GM19025 (cell line): ENCODE data around the gene PCGF1.
"Not testable (repeated sequence)": the region's sequence is repeated elsewhere in the genome, so short reads cannot be mapped to it uniquely, and the experiment has no call there.

Source experiments
- ATAC-seq: cut with Tn5 transposase; IDR thresholded peaks from one replicate; pipeline ENCODE4 v1.9.1; 2021; ENCODE audit warnings: mild to moderate bottlenecking, low read depth, moderate library complexity; ENCODE audit not compliant: unreplicated experiment

PCGF1 gene

GRCh38 chr2:74501335-74502071 lies 6.0 kb downstream of the PCGF1 start:
- no peak for ATAC-seq

DNA sequence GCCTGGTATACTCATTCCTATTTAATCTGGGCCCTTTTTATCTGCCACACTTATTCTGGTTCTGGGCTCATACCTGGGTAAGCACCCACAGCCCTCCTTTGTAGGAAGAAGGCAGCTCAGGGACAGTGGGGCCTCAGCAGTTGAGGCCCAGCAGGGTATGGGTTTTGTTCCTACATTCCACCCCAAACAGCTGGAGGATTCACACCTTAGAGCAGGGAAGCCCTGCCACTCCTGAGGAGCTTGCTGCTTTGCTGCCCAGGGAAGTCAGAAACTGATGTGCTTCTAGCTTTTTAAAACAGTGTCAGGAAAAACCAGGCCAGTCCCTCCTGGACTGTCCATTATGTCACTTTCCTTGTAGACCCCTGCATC lies 6.9 kb downstream of the PCGF1 start:
- no peak for ATAC-seq

DNA sequence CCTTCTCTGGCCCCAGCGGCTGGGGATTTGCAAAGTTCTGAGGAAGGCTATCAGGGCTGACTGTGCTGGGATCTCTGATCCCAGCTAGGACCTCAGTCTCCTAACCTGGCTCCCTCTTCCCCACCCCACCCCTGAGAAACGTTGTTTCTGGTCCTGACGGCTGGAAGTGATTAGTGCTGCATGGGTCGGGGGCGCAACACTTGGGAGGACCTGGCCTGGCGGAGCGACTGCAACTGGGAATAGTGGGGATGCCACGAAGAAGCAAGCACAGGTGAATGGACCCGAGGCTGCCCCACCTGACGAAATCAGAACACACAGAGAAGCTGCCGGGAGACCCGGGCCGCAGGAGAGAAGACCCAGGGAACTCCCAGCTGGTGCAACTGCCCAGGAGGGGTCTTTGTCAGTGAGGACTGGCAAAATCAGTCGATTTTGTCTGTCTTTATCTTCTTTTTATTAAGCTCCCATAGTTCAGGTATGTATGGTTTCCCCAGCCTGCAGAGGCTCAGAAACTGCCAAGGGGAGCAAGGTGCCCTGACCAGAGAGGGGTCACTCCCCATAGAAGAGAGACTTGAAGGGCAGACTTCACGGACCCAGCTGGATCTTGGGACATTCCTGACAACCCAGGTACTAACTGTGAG lies 7.4 kb downstream of the PCGF1 start:
- no peak for ATAC-seq

DNA sequence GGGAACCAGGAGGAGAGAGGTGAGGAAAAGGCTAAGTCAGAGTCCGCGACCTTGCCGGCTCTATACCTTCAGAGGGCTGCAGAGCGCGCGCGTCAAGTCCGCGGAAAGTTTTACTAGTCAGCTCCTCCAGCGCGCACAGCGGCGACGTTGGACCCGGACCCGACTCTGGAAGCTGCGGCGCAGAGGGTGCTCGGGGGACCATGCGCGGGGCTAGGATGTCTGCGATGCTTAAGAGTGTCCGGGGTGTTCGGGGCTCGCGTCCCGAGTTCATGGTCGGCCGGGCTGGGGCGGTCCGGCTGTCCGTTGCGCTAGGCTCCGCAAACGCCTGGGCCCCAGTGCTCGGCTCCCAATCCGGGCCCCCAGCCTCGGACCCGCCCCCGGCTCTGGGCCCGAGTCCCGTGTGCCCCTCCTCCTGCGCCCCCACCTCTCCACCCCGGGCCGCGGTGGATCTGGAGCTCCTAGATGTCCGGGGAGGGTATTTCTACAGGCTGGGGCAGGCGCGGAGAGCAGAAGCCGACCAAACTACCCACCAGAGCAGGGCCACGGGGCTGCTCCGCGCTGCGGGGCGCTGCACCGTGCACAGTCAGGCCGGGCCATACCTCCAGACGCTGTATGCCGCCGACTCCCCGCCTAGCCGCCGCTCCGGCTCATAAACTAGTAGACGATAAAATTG lies 8.1 kb downstream of the PCGF1 start, which contains the start of gene LBX2:
LBX2 (minus strand) TSS at position 337 of the 673 bp plus-strand sequence; CDS start at position 271, 66 bp downstream.
- no peak for ATAC-seq

- no peak for ATAC-seq
Observed at GRCh38 chr2:74498500-74499266, 8.8 kb downstream of the PCGF1 start.

- ATAC-seq = no peak
Observed at GRCh38 chr2:74497777-74498499, 9.6 kb downstream of the PCGF1 start.

DNA sequence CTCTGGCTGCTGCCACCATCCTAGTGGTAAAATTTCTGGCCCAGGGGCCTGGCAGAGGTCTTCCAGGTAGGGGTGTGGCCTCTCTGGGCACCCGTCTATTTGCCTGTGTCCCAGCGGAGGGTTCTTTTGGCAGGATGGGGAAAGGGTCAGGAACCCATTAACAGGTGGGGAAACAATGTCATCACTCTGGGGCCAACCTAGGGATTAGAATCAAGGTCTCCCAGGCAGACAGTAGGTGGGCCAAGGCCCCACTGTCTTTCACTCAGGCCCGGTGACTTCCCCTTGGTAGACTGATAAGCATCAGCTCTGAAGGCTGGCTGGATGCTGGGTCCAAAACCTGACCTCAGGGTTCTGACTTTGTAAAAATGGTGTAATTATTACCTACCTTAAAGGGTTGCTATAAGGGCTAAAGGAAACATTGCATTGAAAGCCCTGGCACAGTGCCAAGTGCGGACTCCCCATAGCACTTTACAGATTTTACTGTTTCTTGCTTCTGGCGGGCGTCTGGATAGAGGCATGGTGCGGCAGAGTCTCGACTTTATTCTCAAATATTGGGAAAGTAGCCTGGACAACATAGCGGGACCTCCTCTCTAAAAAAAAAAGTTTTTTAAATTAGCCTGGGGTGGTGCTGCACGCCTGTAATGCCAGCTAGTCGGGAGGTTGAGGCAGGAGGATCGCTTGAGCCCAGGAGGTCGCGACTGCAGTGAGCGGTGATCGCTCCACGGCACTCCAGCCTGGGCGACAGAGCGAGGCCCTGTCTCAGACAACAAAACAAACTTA lies 10.3 kb downstream of the PCGF1 start:
- no peak for ATAC-seq

GRCh38 chr2:74495440-74495839 lies 12.1 kb downstream of the PCGF1 start:
- no peak for ATAC-seq

DNA sequence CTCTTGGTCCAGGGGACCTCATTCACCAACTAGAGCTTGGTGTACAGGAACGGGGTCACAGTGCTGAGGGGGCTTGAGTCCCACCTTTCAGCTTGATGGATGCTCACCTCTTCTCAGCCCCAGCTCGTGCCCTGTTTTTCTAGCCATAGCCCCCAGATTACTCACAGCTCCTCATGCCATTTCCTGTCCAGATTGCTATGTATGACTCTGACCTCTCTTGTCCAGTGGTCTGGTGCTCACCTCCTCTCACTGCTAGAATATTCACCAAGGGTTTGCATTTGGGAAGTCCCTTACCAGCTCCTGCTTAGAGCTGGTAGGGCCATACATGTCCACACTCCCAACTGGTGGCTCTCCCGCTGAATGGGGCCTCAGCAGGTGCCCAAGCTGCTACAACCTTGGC lies 13.9 kb downstream of the PCGF1 start:
- no peak for ATAC-seq

DNA sequence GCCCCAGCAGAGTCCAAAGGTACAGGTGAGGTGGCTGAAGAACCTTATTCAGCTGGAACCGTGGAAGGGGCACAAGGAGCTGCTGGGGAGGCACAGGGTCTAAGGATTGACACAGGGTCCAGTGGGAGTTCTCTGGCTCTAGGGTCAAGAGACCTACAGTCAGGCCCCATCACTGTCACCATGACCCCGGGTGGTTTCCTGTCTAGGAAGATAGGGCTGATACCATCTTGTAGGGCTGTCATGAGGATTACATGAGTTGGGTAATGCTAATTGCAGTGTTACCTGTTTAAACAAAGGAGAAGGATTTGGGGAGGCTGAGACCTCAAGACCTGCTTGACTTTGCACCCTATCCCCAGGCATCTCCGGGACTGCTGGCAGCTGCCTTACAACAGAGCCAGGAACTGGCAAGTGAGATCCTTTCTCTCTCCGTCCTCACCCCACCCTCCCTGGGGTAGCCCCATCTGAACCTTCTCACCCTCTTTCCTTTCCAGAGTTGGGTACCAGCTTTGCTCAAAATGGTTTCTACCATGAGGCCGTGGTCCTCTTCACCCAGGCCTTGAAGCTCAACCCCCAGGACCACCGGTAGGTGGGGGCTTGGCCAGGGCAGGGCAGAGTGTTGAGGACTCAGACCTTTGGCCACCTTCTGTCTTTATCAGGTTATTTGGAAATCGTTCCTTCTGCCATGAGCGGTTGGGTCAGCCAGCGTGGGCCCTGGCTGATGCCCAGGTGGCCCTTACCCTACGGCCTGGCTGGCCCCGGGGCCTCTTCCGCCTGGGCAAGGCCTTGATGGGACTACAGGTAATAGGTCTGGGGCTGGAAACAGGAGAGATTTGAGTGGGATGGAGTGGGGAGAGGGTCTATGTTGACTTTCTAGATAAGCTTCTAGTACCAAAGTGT lies 15.6 kb downstream of the PCGF1 start:
- ATAC-seq = no peak

DNA sequence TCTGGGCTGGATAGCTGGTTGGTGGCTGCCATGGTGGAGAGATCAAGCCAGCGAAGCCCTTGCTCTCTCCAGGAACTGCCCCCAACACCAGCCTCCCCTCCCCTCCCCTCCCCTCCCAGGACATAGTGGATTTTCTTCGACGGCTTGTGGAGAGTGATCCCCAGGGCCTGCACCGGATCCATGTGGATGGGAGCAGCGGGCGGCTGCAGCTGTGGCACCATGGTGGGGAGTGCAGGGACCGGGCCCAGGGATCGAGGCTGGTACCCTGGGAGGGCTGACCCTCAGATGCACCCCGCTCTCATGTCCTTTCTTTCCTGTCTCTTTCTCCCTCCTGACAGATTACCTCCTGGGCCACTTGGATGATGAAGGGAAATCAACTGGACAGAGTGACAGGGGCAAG lies 17.6 kb downstream of the PCGF1 start:
- no peak for ATAC-seq

GRCh38 chr2:74488643-74489481 lies 18.6 kb downstream of the PCGF1 start:
- no peak for ATAC-seq

GRCh38 chr2:74486141-74486540 lies 21.4 kb downstream of the PCGF1 start:
- no peak for ATAC-seq

DNA sequence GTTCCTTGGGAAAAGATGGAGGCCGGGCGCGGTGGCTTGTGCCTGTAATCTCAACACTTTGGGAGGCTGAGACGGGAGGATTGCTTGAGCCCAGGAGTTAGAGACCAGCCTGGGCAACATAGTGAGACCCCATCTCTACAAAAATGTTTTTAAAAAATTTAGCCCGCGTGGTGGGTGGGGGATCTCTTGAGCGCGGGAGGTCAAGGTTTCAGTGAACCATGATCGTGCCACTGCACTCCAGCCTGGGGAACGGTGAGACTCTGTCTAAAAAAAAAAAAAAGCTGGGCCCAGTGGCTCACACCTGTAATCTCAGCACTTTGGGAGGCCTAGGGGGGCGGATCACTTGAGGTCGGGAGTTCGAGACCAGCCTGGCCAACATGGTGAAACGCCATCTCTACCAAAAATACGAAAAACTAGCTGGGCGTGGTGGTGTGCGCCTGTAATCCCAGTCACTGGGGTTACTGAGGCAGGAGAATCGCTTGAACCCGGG lies 23.8 kb downstream of the PCGF1 start:
- not testable (repeated sequence) for ATAC-seq

- peak; percentile 82 for ATAC-seq
Observed at GRCh38 chr2:74482801-74483674, 24.5 kb downstream of the PCGF1 start, which contains the start of the genes CCDC142 and TTC31. Gene CCDC142, minus strand, starts transcription at chr2:74482998. Its CDS starts 161 bp downstream, at chr2:74482837. Gene TTC31, plus strand, starts transcription at chr2:74483081. Its CDS starts 15 bp downstream, at chr2:74483096.
